GM18951 (cell line): ENCODE data around the gene CCDC107.

Source experiments
- POLR2A ChIP-seq: IDR thresholded peaks from 4 replicates; pipeline ENCODE4 v1.6.1; 2011; ENCODE audit warnings: mild to moderate bottlenecking; ENCODE audit not compliant: insufficient read length, insufficient read depth; ENCODE audit errors: extremely low read depth
- in situ Hi-C: fragments of 300-500 bp; cut with MboI; formaldehyde crosslinking; loops from one replicate; pipeline ENCODE4 v1.12.0; 2022; ENCODE audit warnings: low sequenced_read_pairs, mixed read lengths, inconsistent platforms; ENCODE audit not compliant: unreplicated experiment

The CCDC107 gene

DNA sequence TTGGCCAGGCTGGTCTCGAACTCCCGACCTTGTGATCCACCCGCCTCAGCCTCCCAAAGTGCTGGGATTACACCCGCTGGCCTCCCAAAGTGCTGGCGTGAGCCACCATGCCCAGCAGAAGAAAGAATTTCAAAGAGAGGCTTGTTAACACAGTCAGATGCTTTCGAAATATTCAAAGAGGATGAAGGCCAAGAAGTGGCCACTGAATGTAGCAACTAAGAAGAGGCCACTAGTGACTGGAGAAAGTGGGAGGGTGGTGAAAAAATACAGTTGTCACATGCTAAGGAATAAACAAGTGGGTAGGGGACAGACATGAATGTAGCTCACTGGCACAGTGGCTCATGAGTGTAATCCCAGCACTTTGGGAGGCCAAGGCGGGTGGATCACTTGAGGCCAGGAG, 44.6 kb downstream of the CCDC107 start:
- in situ Hi-C loops = no loop called here
- TF ChIP-seq POLR2A = no peak

DNA sequence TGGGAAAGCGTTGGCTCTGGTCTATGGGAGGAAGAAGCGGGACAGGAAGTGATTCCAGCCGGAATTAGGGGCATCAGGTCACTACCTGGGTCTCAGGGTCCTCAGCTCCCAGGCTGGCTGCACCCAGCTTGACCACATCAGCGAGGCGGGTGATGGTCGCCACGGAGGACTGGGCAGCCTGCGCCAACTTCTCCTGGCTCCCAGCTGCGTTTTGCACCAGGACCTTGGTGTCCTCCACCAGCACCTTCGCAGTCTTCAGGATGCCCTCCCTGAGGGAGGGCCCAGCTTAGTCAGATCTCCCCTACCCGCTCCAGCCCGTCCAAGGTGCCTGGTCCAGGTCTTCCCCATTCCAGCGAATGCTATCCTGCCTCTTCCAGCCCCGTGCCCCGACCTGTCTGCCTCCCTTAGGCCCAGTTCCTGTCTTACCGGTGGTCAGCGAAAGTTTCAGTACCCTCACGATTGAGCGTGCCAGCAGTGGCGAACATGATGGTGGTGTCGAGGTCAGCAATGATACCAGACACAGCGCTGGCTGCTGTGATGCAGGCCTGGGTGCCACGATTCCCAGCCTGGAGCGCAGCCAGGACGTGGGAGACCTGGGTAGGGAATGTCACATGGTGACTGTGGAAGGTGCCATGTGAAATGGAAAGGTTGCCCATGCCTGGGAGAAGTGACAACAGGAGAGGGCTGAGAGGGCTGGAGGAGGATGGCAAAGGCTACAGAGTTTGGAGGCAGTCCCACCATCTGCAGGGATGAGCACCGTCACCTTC, 46.0 kb downstream of the CCDC107 start:
- in situ Hi-C loops = no loop called here
- TF ChIP-seq POLR2A = no peak

GRCh38 chr9:35705372-35705771, 47.3 kb downstream of the CCDC107 start:
- in situ Hi-C loops = no loop called here
- TF ChIP-seq POLR2A = no peak

DNA sequence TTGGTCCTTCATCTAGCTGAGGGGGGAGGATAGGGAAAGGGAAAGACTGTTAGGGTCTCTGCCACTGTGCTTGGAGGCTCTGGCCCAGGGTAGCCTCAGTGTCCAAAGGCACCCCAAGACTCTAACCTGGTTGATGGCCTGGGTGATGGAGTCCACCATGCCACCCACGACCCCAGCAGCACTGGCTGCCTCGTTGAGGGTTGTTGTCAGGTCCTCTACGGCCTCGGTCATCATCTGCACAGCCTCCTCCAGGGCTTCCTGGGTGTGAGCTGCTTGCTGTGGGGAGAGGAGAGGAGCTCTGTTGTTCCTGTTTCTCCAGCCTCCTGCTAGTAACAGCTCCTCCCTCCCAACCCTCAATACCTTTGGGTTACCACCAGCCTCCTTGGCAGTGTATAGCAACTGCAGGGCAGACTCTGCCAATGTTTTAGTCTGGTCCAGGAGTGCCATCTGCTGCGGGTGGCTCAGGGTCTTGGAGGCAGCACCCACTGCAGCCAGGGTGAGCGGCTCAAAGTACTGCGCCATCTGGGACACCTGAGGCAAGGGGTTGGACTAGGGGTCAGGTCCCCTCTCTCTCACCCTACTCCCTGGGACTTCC, 47.8 kb downstream of the CCDC107 start:
- in situ Hi-C loops = no loop called here
- no peak for TF ChIP-seq POLR2A

DNA sequence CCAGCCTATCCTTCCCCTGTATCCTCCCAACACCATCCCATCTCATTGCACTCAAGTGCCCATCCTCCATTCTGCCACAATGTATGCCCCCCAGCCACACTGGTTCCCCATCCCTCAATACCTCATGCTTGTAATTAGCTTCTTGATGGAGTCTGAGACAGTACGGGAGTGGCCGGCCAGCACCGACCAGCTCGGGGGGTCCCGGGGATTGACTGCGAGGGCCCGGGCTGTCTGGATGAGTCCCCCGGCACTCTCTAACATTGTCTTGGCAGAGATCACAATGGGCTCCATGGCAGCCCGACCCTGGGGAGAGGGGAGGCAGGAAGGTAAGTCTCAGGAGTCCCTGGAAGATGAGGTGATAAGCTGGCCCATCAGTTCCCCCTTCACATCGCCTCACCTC, 48.9 kb downstream of the CCDC107 start:
- no peak for TF ChIP-seq POLR2A

GRCh38 chr9:35708146-35708545, 50.1 kb downstream of the CCDC107 start:
- in situ Hi-C loops = no loop called here
- no peak for TF ChIP-seq POLR2A

More for the DNA sequence above, 48.9 kb downstream of the CCDC107 start:
- in situ Hi-C loops = no loop called here

- no peak for TF ChIP-seq POLR2A
- in situ Hi-C loops = no loop called here
Observed at GRCh38 chr9:35710818-35711500, 52.9 kb downstream of the CCDC107 start.
